ENCODE data around the gene RIC3. TPM values are rescaled to one million over a fixed set of nuclear protein-coding genes. Genes with fewer than 3 reads are reported as not detected.

RIC3 gene
- total and polyA plus RNA-seq, 7 donors = 0.46 to 8.4 (median 3.4) TPM

- no peaks in the 10 kb centered on the region for H3K9me3 ChIP-seq
- intact Hi-C loops (cut with DNase I) = no loop called here
- H3K36me3 ChIP-seq (ENCODE audit: insufficient read depth in 1 of 2, low read depth in 1 of 2) = no peaks in the 10 kb centered on the region
- H3K27ac ChIP-seq = no peak overlapping the region
- DNase-seq (no peak), ATAC-seq (no peak)
- H3K4me3 ChIP-seq = no peak overlapping the region
- peaks cover 9% of the 10 kb centered on the region for H3K4me1 ChIP-seq
- TF ChIP-seq, protein P1, sequence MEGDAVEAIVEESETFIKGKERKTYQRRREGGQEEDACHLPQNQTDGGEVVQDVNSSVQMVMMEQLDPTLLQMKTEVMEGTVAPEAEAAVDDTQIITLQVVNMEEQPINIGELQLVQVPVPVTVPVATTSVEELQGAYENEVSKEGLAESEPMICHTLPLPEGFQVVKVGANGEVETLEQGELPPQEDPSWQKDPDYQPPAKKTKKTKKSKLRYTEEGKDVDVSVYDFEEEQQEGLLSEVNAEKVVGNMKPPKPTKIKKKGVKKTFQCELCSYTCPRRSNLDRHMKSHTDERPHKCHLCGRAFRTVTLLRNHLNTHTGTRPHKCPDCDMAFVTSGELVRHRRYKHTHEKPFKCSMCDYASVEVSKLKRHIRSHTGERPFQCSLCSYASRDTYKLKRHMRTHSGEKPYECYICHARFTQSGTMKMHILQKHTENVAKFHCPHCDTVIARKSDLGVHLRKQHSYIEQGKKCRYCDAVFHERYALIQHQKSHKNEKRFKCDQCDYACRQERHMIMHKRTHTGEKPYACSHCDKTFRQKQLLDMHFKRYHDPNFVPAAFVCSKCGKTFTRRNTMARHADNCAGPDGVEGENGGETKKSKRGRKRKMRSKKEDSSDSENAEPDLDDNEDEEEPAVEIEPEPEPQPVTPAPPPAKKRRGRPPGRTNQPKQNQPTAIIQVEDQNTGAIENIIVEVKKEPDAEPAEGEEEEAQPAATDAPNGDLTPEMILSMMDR (IDR thresholded peaks at IDR 0.05) = no peak
- WGBS, 3 donors = 94 to 98% (median 97%) methylated on average over 9 of the region's 9 CpGs
- no peaks in the 10 kb centered on the region for H3K27me3 ChIP-seq (ENCODE audit: insufficient read depth in 3 of 3, low read length in 2 of 3)
Measured at GRCh38 chr11:8058216-8058615, 110.6 kb downstream of the RIC3 start.

DNA sequence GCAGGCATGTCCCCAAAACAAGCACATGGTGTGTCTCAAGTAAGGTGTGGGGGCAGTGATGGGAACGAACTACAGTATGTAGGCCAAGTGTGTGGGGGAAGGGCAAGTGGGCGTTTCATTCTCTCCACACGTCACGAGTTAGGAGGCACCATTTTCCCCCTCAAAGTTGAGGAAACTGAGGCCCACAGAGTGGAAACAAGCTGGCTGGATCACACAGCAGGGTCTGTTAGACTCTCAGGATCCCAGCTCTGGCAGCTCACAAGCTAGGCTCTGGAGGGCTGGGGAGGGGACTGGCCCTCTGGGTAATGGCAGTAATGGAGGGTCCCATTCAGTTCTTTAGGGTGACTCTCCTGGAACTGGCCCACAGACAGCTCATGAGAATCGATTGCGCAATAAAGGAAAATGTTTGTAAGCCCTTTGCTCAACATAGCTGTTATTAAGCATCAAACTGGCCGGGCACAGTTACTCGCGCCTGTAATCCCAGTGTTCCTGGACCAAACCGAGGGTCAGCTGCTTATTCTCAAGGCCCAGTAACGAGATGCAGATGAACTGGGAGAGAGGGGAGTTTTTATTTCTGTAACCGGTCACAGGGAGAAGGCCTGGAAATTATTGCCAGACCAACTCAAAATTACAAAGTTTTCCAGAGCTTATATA is 111.9 kb downstream of the RIC3 start:
- no peaks in the 10 kb centered on the region for H3K27me3 ChIP-seq (ENCODE audit: insufficient read depth in 3 of 3, low read length in 2 of 3)
- no peak overlapping the region for H3K4me3 ChIP-seq
- no peak overlapping the region for H3K27ac ChIP-seq
- no peaks in the 10 kb centered on the region for H3K9me3 ChIP-seq
- WGBS, 3 donors = 33 to 53% (median 48%) methylated on average over 12 of the region's 12 CpGs
- TF ChIP-seq, protein P1 (IDR thresholded peaks at IDR 0.05) = no peak
- no peaks in the 10 kb centered on the region for H3K4me1 ChIP-seq
- peak; percentile 60 to 82 for DNase-seq
- intact Hi-C loops (cut with DNase I) = no loop called here
- no peaks in the 10 kb centered on the region for H3K36me3 ChIP-seq (ENCODE audit: insufficient read depth in 1 of 2, low read depth in 1 of 2)
- peak in 3 of 4 donors; percentile 48 to 80 (median 61) for ATAC-seq

Other genes with a start within 250 kb of the RIC3 start
- not detected for gene OR10A6, start 237.8 kb downstream of the RIC3 start, total RNA-seq
- not detected for gene OR10A6, start 237.8 kb downstream of the RIC3 start, polyA plus RNA-seq
- gene OR10A3, start 227.3 kb downstream of the RIC3 start, total RNA-seq = not detected
- gene OR10A3, start 227.3 kb downstream of the RIC3 start, polyA plus RNA-seq = not detected
- not detected for gene NLRP10, start 203.6 kb downstream of the RIC3 start, total RNA-seq
- not detected for gene NLRP10, start 203.6 kb downstream of the RIC3 start, polyA plus RNA-seq
- 100 to 1,000 TPM; 149 to 208 (median 202) TPM for gene EIF3F, start 181.7 kb downstream of the RIC3 start, total RNA-seq
- gene EIF3F, start 181.7 kb downstream of the RIC3 start, polyA plus RNA-seq = 100 to 1,000 TPM; 388 to 539 (median 468) TPM
- gene TUB, start 87.8 kb downstream of the RIC3 start, total RNA-seq = 1 to 10 TPM in 3 of 4 donors, under 1 TPM in 1; 0.91 to 4.6 (median 1.3) TPM
- under 1 TPM; 0.25 to 0.51 (median 0.39) TPM for gene TUB, start 87.8 kb downstream of the RIC3 start, polyA plus RNA-seq
- 1 to 10 TPM; 3.2 to 9.3 (median 4.4) TPM for gene LMO1, start 94.9 kb upstream of the RIC3 start, total RNA-seq
- gene LMO1, start 94.9 kb upstream of the RIC3 start, polyA plus RNA-seq = 1 to 10 TPM in 2 of 3 donors, under 1 TPM in 1; 0.74 to 3.0 (median 2.0) TPM

Data from psoas muscle (tissue), 8 donors.